Activated CD4-positive, alpha-beta T cell treated with anti-CD3 and anti-CD28 coated beads for 36 hours (primary cell): ENCODE measurements around the gene RPL27A. TPM values are rescaled to one million over a fixed set of nuclear protein-coding genes. Genes with fewer than 3 reads are reported as not detected.

Experiments used
- ATAC-seq: fragments of 200-7000 bp; cut with Tn5 transposase; one replicate; pipeline ENCODE4 v1.10.0; 2021; ENCODE audit warnings: mild to moderate bottlenecking, moderate library complexity
- CTCF ChIA-PET: fragments of 350-600 bp; sonication (Branson Sonifier 250); formaldehyde crosslinking; loops from one replicate; lab custom pipeline; 2021; ENCODE audit warnings: antibody characterized with exemption; lab: Charles Lee
- POLR2A ChIA-PET: fragments of 350-600 bp; sonication (Branson Sonifier 250); formaldehyde crosslinking; loops from one replicate; lab custom pipeline; 2021; ENCODE audit warnings: antibody characterized with exemption, inconsistent platforms; lab: Charles Lee
- DNase-seq: peaks from one replicate; pipeline ENCODE4 v3.0.0-alpha.2; 2020
- H3K27ac Mint-ChIP-seq: one replicate; pipeline ENCODE4 v1.8.0; 2021; ENCODE audit warnings: mixed read lengths
- H3K27me3 Mint-ChIP-seq: one replicate; pipeline ENCODE4 v1.8.0; 2021; ENCODE audit warnings: mixed read lengths
- H3K36me3 Mint-ChIP-seq: one replicate; pipeline ENCODE4 v1.8.0; 2021; ENCODE audit warnings: low read depth, mixed read lengths
- H3K4me1 Mint-ChIP-seq: one replicate; pipeline ENCODE4 v1.8.0; 2021; ENCODE audit warnings: mixed read lengths
- H3K4me3 Mint-ChIP-seq: one replicate; pipeline ENCODE4 v1.8.0; 2021; ENCODE audit warnings: mild to moderate bottlenecking, moderate library complexity, mixed read lengths
- H3K9me3 Mint-ChIP-seq: one replicate; pipeline ENCODE4 v1.8.0; 2021; ENCODE audit warnings: low read depth, mixed read lengths
- intact Hi-C, 2 experiments: fragments of 100-400 bp; cut with DNase I in 1 of 2; cut with micrococcal nuclease in 1 of 2; formaldehyde crosslinking; loops; one replicate each; pipeline versions ENCODE4 v1.14.2 to v1.15.1; 2022 to 2024; cut with DNase I, micrococcal nuclease
- total RNA-seq, 2 experiments: library from RNA; stranded (reverse); gene quantifications; one replicate each; pipeline ENCODE4 v1.2.3, GENCODE V29; 2021

Gene RPL27A
- total RNA-seq, 2 experiments from 2014 or later, result 688 to 1,021 TPM

DNA sequence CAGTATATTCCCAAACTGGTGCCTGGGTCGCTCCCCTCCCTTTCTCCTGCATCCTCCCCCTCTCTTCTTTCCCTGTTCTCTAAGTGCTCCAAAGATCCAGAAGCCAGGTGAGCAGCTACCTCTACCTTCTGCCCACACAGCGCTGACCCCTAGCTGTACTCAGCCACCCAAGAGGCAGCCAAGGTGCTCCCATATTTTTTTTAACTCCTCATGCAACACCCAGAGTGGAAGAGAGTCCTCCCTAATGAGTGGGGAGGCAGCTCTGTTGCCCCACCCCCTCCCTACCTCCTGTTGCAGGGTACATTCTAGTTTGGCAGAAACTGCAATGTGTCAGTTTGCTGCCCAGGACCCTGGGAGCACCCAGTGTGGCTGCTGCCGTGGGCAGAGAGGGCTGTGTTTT is 40.2 kb downstream of the RPL27A start:
- DNase-seq (no peak), ATAC-seq (no peak)
- no peak overlapping the region for H3K27ac Mint-ChIP-seq
- H3K4me3 Mint-ChIP-seq, result no peak overlapping the region
- ChIA-PET POLR2A (no interaction called here), CTCF (no interaction called here)
- H3K4me1 Mint-ChIP-seq, result no peaks in the 10 kb centered on the region
- H3K36me3 Mint-ChIP-seq, result no peaks in the 10 kb centered on the region
- H3K27me3 Mint-ChIP-seq, result peaks cover 2% of the 10 kb centered on the region
- intact Hi-C loops, result no loop called here
- H3K9me3 Mint-ChIP-seq, result no peaks in the 10 kb centered on the region

DNA sequence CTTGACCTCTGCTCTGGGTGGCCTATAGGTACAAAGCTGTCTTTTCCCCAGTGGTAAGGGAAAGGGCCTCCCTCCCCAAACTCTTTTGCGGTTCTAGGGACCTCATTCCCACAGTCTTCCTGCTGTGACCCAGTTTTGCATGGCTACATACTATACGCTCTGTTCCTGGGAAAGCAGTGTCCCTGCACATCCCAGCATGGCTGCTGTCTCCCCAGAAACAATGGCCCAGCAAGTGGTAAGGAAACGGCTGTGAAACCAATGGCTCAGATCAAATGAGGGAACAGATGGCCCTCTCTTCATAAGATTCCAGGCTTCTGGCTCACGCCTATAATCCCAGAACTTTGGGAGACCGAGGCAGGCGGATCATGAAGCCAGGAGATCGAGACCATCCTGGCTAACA is 41.1 kb downstream of the RPL27A start:
- no peaks in the 10 kb centered on the region for H3K9me3 Mint-ChIP-seq
- CTCF ChIA-PET, result no interaction called here

GRCh38 chr11:8724682-8725081 is 42.1 kb downstream of the RPL27A start:
- ATAC-seq (no peak), DNase-seq (no peak)
- ChIA-PET POLR2A (no interaction called here), CTCF (no interaction called here)
- Mint-ChIP-seq H3K4me1 (no peaks in the 10 kb centered on the region), H3K4me3 (no peak overlapping the region), H3K27ac (no peak overlapping the region), H3K27me3 (peaks cover 2% of the 10 kb centered on the region), H3K36me3 (no peaks in the 10 kb centered on the region), H3K9me3 (no peaks in the 10 kb centered on the region)
- intact Hi-C loops, result no loop called here

More for the DNA sequence above, 41.1 kb downstream of the RPL27A start:
- Mint-ChIP-seq H3K4me3 (no peak overlapping the region), H3K36me3 (no peaks in the 10 kb centered on the region), H3K27me3 (peaks cover 2% of the 10 kb centered on the region), H3K27ac (no peak overlapping the region), H3K4me1 (no peaks in the 10 kb centered on the region)
- intact Hi-C loops, result no loop called here
- no peak for ATAC-seq
- DNase-seq, result no peak
- POLR2A ChIA-PET, result no interaction called here

DNA sequence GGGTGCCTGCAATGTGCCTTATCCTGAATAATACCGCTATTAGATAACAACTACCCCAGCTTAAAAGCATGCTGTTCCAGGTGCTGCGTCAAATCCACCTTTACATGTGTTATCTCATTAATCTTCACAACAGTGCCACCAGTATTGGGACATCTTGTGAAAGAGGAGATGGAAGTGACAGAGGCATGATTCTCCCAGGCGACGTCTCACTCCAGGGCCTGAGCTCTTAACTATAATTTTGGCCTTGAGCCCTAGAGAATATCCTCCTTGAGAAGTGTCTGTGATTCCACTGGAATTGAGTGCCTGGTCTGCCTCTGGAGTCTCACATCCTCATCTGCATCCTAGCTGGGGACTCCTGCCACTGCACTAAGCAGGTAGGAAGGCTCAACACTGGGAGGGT is 43.8 kb downstream of the RPL27A start:
- Mint-ChIP-seq H3K36me3 (no peaks in the 10 kb centered on the region), H3K27me3 (no peaks in the 10 kb centered on the region), H3K4me1 (no peaks in the 10 kb centered on the region), H3K9me3 (no peaks in the 10 kb centered on the region), H3K4me3 (no peak overlapping the region), H3K27ac (no peak overlapping the region)
- DNase-seq (no peak), ATAC-seq (no peak)
- CTCF ChIA-PET, result interaction anchor here (1.0 kb wide), 1 partner anchor 233 kb away, joined by 4 read pairs; no protein-coding TSS in a partner anchor
- POLR2A ChIA-PET, result no interaction called here
- intact Hi-C loops, result no loop called here

GRCh38 chr11:8728563-8728962 is 46.0 kb downstream of the RPL27A start:
- Mint-ChIP-seq H3K27ac (no peak overlapping the region), H3K4me1 (no peaks in the 10 kb centered on the region), H3K4me3 (no peak overlapping the region), H3K9me3 (no peaks in the 10 kb centered on the region), H3K27me3 (no peaks in the 10 kb centered on the region), H3K36me3 (no peaks in the 10 kb centered on the region)
- POLR2A ChIA-PET, result no interaction called here
- intact Hi-C loops, result no loop called here
- CTCF ChIA-PET, result interaction anchor here (1.4 kb wide), 1 partner anchor 22 kb away, joined by 4 read pairs; no protein-coding TSS in a partner anchor
- no peak for DNase-seq
- ATAC-seq, result no peak

- intact Hi-C loops, result no loop called here
- H3K9me3 Mint-ChIP-seq, result no peaks in the 10 kb centered on the region
- H3K4me3 Mint-ChIP-seq, result no peak overlapping the region
- ATAC-seq (no peak), DNase-seq (no peak)
- POLR2A ChIA-PET, result no interaction called here
- H3K4me1 Mint-ChIP-seq, result no peaks in the 10 kb centered on the region
- no peaks in the 10 kb centered on the region for H3K36me3 Mint-ChIP-seq
- CTCF ChIA-PET, result interaction anchor here (1.4 kb wide), 1 partner anchor 21 kb away, joined by 4 read pairs; no protein-coding TSS in a partner anchor
- no peaks in the 10 kb centered on the region for H3K27me3 Mint-ChIP-seq
- no peak overlapping the region for H3K27ac Mint-ChIP-seq
These were observed 46.5 kb downstream of the RPL27A start for GRCh38 chr11:8729067-8729466.

- Mint-ChIP-seq H3K27ac (no peak overlapping the region), H3K36me3 (no peaks in the 10 kb centered on the region), H3K9me3 (no peaks in the 10 kb centered on the region), H3K4me3 (no peak overlapping the region), H3K27me3 (no peaks in the 10 kb centered on the region), H3K4me1 (no peaks in the 10 kb centered on the region)
- DNase-seq, result no peak
- ATAC-seq, result no peak
- POLR2A ChIA-PET, result interaction anchor here (1.1 kb wide), 1 partner anchor 36 kb away, joined by 3 read pairs; no protein-coding TSS in a partner anchor
- CTCF ChIA-PET, result interaction anchor here (0.6 to 1.4 kb wide), 2 partner anchors 20 to 111 kb away, joined by 3 to 4 read pairs; no protein-coding TSS in a partner anchor
- intact Hi-C loops, result no loop called here
These were observed 47.5 kb downstream of the RPL27A start for GRCh38 chr11:8729837-8730696.

DNA sequence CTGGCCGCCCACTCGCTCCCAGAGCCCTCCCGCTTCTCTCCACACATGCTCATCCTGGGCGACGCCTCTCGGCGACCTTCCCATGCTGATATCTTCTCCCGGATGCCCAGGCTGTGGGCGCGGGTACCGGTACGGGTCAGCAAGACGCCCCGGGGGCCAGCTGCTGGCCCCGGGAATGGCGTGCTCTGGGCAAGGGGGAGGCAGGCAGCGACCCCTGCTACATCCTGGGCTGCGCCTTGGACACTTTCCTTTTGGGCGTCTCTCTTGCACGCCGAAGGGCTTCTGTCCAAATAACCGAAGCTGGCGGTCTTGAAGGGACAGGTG is 48.1 kb downstream of the RPL27A start:
- ChIA-PET CTCF (no interaction called here), POLR2A (interaction anchor here (1.1 kb wide), 1 partner anchor 37 kb away, joined by 3 read pairs; no protein-coding TSS in a partner anchor)
- intact Hi-C loops, result no loop called here
- Mint-ChIP-seq H3K9me3 (no peaks in the 10 kb centered on the region), H3K4me1 (no peaks in the 10 kb centered on the region), H3K36me3 (no peaks in the 10 kb centered on the region), H3K4me3 (no peak overlapping the region), H3K27me3 (no peaks in the 10 kb centered on the region), H3K27ac (no peak overlapping the region)
- DNase-seq (no peak), ATAC-seq (no peak)

DNA sequence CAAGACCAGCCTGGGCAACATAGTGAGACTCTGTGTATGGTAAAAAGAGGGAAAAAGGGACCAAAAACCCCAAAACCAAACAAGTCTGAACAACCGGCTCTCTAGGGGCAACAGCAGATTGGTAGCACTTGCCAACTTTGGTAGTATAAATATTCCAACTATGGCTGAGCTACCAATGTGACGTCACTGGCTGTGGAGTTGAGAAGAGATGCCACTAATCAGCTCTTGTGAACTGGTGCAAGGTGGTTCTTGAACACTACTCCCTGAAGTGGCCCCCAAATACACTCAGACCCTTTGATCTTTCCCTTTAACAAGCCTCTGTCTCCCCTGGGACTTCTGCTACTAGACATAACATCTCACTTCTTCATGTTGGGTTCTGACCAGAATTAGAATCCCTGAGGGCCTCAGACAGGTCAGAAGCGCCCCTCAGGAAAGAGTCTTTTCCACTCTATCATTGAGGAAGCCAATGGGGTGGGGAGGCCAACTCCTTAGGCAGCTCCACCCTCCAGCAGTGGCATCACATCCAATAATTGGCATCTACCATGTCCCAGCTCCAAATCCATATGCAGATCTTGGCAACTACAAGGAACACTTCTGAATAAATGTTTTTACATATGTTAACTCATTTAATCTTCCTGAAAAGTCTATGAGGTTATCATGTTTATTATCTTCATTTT is 49.2 kb downstream of the RPL27A start:
- ATAC-seq, result no peak
- Mint-ChIP-seq H3K4me1 (no peaks in the 10 kb centered on the region), H3K9me3 (no peaks in the 10 kb centered on the region), H3K27ac (no peak overlapping the region), H3K4me3 (no peak overlapping the region), H3K36me3 (no peaks in the 10 kb centered on the region), H3K27me3 (no peaks in the 10 kb centered on the region)
- POLR2A ChIA-PET, result no interaction called here
- CTCF ChIA-PET, result interaction anchor here (0.7 kb wide), 1 partner anchor 211 kb away, joined by 3 read pairs; no protein-coding TSS in a partner anchor
- DNase-seq, result no peak
- intact Hi-C loops, result no loop called here

GRCh38 chr11:8732324-8732670 is 49.7 kb downstream of the RPL27A start:
- no peak overlapping the region for H3K27ac Mint-ChIP-seq
- CTCF ChIA-PET, result no interaction called here
- H3K9me3 Mint-ChIP-seq, result no peaks in the 10 kb centered on the region
- no peaks in the 10 kb centered on the region for H3K4me1 Mint-ChIP-seq
- intact Hi-C loops, result no loop called here
- DNase-seq (no peak), ATAC-seq (no peak)
- no peaks in the 10 kb centered on the region for H3K36me3 Mint-ChIP-seq
- POLR2A ChIA-PET, result no interaction called here
- no peak overlapping the region for H3K4me3 Mint-ChIP-seq
- no peaks in the 10 kb centered on the region for H3K27me3 Mint-ChIP-seq

DNA sequence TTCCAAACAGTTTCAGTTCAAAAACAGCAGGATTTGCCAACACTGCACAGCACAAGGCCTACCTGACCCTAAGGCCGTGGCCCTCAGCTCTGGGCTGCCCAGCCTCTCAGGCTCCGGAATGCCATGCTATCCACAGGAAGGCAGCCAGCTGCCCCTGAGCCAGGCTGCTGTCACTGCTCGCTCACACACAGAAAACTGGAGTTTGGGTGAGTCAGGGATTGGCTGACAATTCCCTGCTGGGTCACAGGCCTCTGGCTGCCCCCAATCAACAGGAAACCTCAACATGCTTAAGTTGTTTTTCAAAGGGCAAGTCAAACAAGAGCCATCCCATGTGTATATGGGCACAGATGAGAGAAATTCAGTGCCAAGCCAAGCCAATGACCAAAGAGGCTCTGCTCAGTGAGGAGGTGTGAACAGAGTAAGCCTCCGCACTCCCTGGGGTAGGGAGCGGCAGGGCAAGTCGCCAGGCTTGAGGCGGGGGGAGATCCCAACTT is 50.2 kb downstream of the RPL27A start:
- no peak overlapping the region for H3K4me3 Mint-ChIP-seq
- no peaks in the 10 kb centered on the region for H3K4me1 Mint-ChIP-seq
- CTCF ChIA-PET, result no interaction called here
- ATAC-seq, result no peak
- intact Hi-C loops, result no loop called here
- no peak for DNase-seq
- H3K36me3 Mint-ChIP-seq, result no peaks in the 10 kb centered on the region
- POLR2A ChIA-PET, result no interaction called here
- no peaks in the 10 kb centered on the region for H3K9me3 Mint-ChIP-seq
- H3K27me3 Mint-ChIP-seq, result no peaks in the 10 kb centered on the region
- H3K27ac Mint-ChIP-seq, result no peak overlapping the region

GRCh38 chr11:8733852-8734251 is 51.3 kb downstream of the RPL27A start:
- CTCF ChIA-PET, result no interaction called here
- DNase-seq (no peak), ATAC-seq (no peak)
- H3K9me3 Mint-ChIP-seq, result no peaks in the 10 kb centered on the region
- H3K4me1 Mint-ChIP-seq, result no peaks in the 10 kb centered on the region
- H3K4me3 Mint-ChIP-seq, result no peak overlapping the region
- POLR2A ChIA-PET, result no interaction called here
- H3K27me3 Mint-ChIP-seq, result no peaks in the 10 kb centered on the region
- intact Hi-C loops, result no loop called here
- no peaks in the 10 kb centered on the region for H3K36me3 Mint-ChIP-seq
- no peak overlapping the region for H3K27ac Mint-ChIP-seq
